CD1c-positive myeloid dendritic cell (primary cell): ENCODE results near the gene FN1.

Source experiments
- DNase-seq: peaks from one replicate; pipeline ENCODE4 v3.0.0-alpha.2; 2016; ENCODE audit errors: extremely low spot score

FN1 gene

GRCh38 chr2:215407061-215407460, 28.8 kb downstream of the FN1 start:
- DNase-seq = no peak

DNA sequence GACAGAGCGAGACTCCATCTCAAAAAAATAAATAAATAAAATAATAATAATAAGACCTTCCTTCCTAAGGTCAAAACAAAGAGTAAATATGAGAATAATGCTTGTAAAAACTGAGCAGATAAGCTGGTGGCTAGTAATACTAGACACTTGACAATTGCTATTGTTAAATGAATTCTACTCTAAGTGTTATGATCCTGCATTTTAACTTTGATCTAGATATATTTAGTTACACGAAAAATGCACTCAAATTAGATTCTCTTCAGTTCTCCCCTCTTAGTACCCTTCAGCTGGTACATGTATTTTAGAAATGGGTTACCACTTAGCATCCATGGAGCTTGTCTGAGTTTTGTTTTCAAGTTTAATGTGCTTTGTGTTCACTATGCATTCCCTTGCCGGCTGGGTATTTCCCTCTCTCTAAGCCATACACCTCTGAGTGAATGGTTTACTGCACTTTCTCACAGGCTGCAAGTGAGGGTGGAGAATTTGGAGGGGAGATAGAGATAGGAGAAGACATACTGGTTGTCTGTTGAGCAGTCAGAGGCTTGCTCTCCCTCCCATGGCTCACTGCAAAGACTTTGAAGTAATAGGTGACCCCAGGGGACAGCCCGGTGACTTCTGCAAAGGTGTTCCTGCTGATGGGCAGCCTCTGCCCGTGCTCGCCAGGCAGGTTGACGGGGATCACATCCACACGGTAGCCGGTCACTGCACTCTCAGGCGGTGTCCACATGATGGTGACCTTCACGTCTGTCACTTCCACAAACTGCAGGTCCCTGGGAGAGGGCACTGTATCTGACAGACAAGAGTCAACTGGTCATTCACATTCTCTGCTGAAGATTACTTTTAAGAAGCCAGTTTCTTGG, 29.9 kb downstream of the FN1 start:
- no peak for DNase-seq

DNA sequence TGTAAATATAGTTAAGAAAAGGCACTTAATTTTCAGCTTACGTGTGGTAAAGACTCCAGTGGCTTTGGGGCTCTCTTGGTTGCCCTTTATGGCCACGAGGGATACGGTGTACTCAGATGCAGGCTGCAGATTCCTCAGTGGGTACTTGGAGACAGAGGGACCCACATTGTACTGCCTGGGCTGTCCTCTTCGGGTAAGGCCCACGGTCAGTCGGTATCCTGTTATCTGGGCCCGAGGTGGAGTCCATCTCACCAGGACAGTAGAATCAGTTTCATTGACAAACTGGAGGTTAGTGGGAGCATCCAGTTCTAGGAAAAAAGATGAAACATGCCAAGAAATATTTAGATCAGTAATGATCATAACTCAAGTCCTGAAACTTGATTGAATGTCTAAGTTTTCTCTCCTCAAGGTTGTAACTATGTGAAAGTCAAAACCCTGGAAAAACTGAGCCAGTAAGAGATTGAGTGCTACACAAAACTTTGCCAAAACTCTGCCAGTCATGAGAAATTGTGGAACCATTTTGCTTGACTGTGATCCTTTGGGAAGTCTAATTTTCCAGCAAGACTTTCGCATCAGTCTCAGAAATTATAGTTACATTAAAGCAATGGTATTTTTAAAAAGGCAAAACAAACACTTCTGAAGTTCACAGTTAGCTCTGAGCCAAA, 31.4 kb downstream of the FN1 start:
- DNase-seq = no peak

DNA sequence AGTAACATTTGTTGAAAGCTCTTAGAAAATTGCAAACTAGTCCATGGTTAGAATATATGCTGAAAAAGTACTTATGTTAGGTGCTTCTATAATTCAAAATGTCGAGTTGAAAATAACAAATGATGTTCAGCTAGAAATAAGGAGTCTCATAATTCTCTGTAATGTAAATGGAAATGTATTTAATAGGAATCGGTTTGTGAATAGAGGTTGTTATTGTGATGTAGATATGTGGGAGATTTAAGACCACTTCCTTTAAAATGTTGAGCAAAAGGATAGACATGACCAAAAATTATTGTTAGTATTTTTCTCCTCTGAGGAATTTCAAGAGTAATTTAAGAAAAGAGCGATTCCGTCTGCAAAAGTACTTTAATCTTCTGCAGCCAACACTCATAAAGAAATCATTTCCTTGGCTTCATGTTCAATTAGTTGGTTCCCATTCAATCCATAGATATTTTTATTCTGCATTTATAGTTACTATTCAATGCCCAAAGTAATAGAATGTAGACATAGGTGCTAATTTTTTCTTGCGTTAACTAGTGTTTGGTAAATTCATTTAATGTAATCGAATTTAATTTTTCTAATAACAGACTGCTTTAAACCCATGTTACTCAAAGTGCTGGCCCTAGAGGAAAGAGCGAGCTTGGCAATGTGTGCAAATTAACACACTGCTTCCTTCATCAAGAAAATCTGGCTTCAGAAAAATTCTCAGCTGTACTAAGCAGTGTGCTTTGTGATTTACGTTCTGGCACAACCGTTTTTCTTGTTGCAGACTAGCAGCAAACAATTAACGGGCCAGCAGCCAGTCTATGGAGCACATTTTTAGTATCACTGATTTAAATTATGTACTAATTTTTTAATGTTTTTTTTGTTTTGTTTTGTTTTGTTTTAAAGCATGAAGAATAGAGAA, 32.2 kb downstream of the FN1 start:
- DNase-seq = no peak

DNA sequence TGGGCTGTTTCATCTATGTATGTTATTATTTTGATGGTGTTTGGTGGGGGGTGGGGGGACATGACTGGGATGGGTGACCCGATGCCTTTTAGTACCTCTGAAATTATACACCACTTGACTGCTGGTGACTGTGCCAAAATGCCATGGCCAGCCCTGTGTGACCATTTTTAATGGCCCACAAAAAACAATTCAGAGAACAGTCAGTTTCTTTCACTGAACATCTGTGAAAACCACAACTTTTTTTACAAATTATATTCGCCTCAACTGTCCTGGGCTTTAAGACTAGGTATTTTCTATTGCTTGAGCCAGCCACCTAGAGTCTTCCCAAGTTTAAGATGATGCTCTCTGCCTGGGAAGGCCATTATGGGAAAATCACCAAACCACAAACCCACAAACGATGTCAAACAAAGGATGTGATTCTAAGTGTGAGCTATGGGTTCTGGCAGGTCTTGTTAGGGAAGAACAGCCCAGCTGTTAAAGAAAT, 33.9 kb downstream of the FN1 start:
- no peak for DNase-seq

- DNase-seq = no peak
Measured at GRCh38 chr2:215399067-215399716, 36.7 kb downstream of the FN1 start.

- no peak for DNase-seq
Measured at GRCh38 chr2:215397632-215398341, 38.1 kb downstream of the FN1 start.

DNA sequence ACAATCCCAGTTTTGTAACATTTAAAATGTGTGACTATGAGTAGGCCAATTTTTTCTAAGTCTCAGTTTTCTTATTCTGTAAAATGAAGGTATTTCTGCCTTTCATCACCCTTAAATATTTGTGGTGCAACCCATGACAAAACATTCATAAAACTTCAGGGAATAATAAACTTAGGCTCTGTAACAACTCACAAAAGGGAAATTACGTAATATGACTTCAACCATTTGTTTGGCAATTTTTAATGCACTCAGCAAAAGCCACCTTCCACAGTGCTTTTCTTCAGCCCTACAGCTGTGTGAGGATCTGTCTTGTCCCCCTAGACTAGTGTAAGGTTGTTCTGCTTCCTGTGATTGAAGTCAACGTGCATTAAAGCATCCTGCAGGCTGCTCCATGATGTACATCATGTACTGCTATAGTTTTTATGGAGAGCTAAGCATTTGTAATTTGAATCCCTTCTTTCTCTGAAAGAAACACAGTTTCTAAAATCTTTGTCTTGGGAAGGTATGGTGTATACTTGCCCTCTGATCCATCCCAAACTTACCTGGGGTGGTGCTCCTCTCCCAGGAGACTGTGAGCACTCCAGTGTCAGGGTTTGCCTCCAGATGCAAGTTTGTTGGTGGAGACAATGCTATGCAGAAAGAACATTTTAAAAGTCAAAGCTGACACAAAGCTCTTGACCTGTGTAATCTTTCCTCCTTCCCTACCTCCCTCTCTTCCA, 39.1 kb downstream of the FN1 start:
- DNase-seq = peak; percentile 16

- no peak for DNase-seq
Measured at GRCh38 chr2:215395687-215396460, 40.0 kb downstream of the FN1 start.

- no peak for DNase-seq
Measured at GRCh38 chr2:215394102-215394805, 41.6 kb downstream of the FN1 start.

GRCh38 chr2:215392687-215393270, 43.1 kb downstream of the FN1 start:
- no peak for DNase-seq

- DNase-seq = no peak
Measured at GRCh38 chr2:215392164-215392563, 43.7 kb downstream of the FN1 start.

- no peak for DNase-seq
Measured at GRCh38 chr2:215391531-215391930, 44.3 kb downstream of the FN1 start.

DNA sequence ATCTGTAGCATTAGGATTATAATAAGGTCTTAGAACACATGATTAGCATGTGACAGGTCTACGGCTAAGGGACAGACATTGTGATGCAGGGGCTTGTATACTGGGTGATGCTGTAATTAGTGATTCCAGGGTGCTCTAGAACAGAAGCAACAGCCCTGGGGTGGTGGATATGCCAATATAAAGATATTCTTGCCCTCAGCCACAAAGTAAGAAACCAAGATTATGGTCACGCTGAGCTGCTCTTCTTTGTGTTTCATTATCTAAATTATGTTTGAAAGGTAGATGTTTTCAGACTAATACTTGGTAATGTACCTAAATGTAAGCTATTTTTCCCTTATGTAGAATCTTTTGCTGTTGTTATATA, 45.3 kb downstream of the FN1 start:
- DNase-seq = no peak

GRCh38 chr2:215388002-215388728, 47.7 kb downstream of the FN1 start:
- DNase-seq = no peak

DNA sequence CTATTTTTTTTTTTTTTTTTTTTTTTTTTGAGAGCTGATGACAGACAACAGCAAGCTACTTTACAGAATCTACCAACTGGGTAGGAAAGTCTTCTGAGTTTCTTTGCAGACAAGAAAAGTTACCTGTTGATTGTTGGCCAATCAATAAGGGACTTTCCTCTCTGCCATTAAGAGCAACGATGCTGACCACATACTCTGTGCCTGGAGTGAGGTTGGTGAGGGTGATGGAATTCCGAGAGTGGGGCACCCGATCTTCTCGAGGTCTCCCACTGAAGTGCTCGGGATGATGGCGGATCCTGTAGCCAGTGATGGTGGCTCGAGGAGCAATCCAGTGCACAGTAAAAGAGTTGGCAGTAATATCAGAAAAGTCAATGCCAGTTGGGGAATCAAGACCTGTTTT, 49.3 kb downstream of the FN1 start:
- no peak for DNase-seq

DNA sequence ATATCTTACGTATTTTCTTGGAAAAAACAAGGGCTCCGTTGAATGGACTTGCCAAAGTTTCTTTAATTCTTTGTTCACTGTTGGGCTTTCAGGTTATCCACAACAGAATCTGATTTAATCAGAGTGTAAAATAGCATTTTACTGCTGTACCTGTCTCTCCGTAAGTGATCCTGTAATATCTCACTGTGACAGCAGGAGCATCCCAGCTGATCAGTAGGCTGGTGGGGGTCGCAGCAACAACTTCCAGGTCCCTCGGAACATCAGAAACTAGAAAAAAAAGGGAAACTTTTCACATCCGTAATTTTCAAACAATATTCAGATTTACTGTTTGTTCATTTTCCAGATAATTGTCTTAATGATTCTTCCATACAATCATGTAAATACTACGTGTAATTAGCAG, 51.2 kb downstream of the FN1 start:
- no peak for DNase-seq
